Epidermal melanocyte (primary cell): ENCODE data around the gene MLXIP.

Source experiments
- DNase-seq: peaks from one replicate; pipeline ENCODE4 v3.0.0; 2011; ENCODE audit warnings: low spot score; ENCODE audit not compliant: insufficient read length

MLXIP gene

DNA sequence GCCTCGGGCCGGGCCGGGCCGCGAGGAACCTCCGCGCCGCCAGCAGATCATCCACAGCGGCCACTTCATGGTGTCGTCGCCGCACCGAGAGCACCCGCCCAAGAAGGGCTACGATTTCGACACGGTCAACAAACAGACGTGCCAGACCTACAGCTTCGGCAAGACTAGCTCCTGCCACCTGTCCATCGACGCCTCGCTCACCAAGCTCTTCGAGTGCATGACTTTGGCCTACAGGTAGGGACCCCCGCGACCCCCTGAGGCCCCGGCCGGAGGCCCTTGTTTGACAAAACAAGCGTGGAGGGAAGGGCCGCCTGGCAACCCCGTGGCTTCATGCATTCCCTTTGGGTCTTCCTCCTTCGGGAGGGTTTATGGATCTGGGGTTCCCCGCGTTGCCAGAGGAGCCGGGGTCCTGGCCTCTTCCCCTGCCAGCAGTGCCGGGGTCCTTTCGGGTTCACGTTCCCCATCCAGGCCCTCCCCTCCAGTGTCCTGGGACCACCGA is 526 bp downstream of the MLXIP start:
- no peak for DNase-seq

DNA sequence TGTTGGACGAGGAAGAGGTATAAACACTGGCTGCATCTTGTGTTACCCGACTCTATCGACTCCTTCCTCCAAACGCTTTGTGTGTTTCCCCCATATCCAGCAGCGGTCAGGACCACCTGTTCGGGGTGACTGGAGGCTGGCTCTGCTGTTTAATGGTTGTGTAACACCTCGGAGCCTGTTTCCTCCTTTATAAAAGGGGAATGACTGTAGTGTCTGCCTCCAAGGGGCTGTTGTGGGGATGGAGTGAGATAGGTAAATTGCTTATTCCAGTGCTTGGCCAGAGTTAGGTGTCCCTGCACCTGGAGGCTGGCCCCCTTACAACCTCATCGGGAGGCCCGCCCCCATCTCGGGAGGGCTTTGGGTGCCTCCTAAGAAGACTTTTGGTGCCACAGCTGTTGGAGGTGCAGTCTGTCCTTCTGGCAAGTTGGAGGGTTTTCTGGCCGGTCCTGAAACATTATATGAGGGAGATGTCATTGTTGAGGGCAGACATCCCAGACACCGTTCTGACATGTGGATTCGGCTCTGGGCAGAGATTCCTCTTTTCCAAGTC is 1.1 kb downstream of the MLXIP start:
- DNase-seq, result no peak

GRCh38 chr12:122080149-122081082 is 1.9 kb downstream of the MLXIP start:
- DNase-seq, result peak; percentile 89

GRCh38 chr12:122081083-122081696 is 2.6 kb downstream of the MLXIP start:
- no peak for DNase-seq

GRCh38 chr12:122081697-122082221 is 3.2 kb downstream of the MLXIP start:
- no peak for DNase-seq

- DNase-seq, result no peak
Measured at GRCh38 chr12:122082621-122083356, 4.2 kb downstream of the MLXIP start.

DNA sequence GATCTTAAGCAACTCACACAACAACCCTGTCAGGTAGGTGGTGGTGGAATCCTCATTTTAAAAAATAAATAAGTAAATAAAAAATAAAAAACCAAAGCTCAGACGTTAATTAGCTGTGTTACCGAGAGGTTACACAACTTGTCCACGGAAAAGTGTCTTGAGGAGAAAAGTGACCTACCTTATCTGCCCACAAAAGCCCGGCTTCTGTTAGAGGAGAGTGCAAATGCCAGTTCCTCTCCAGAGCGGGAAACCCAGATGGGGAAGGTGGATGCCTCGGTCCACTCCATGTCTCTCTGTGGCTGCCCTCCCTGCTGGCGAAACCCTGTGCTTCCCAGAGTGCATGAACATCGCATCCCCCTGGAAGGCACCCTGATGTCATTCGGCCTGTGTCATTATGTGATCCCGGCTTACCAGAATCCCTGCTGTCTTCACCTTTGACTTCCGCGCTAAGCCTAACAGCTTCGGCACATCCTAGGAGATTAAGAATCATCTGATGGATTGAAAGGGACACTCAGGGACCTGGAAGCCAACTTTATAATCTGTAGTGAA is 6.4 kb downstream of the MLXIP start:
- no peak for DNase-seq

DNA sequence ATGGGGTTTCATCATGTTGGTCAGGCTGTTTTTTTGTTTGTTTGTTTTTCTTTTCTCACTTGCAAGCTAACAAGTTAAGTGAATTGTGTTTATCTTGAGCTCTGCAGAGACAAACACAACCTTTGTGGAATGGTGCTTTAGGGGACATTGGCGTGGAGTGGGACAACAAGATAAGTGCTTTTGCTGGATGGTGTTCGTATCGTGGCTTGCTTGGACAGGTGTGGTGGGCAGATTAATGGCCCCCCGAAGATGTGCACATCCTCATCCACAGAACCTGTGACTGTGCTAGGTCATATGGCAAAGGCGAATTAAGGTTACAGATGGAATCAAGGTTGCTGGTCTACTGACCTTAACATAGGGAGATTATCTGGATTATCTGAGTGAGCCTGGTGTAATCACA is 7.0 kb downstream of the MLXIP start:
- DNase-seq, result no peak

GRCh38 chr12:122086116-122086515 is 7.6 kb downstream of the MLXIP start:
- DNase-seq, result no peak

GRCh38 chr12:122086641-122087285 is 8.2 kb downstream of the MLXIP start:
- no peak for DNase-seq

- DNase-seq, result no peak
Measured at GRCh38 chr12:122087431-122088178, 9.0 kb downstream of the MLXIP start.

GRCh38 chr12:122088179-122088810 is 9.7 kb downstream of the MLXIP start:
- no peak for DNase-seq

DNA sequence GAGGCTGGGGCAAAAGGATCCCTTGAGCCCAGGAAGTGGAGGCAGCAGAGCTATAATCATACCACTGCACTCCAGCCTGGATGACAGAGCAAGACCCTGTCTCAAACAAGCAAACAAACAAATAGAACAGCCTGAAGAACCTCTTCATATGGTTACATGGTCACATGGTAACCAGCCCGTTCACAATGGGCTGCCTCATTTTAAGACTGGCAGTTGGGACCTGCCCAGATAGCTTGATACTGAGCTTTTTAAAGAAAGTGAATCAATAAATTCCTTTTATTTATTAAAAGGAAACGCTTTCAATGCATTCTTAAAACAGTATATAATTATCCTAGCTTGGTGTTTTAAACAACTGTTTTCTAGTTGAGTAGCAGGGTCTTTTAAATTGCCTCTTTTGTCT is 10.5 kb downstream of the MLXIP start:
- DNase-seq, result no peak

DNA sequence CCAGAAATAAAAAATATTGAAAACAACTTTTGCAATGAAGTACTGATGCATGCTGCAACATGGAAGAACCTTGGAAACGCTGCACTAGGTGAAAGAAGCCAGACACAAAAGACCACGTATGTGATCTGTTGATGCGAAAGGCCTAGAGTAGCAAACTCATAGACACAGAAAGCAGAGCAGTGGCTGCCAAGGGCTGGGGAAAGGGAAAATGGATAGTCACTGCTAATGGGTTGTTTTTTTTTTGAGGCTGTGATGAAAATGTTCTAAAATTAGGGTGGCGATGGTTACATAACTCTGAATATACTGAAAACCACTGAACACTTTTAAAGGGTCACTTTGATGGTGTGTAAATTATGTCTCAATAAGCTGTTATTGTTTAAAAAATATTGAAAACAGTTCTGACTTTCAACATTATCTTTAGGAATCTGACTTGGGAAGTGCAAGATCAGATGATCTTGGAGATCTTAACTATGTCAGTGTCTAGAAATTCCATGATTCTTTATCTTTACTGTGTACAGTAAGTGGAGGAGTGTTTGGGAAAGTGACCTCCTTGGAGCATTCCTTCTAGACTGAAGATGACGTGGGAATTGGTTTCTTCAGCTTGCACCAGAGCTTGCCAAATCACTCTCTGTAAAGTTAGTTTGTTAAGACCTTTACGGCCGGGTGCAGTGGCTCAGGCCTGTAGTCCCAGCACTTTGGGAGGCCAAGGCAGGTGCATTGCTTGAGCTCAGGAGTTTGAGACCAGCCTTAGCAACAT is 12.4 kb downstream of the MLXIP start:
- no peak for DNase-seq

GRCh38 chr12:122093098-122093883 is 14.7 kb downstream of the MLXIP start:
- DNase-seq, result no peak

- no peak for DNase-seq
Measured at GRCh38 chr12:122094137-122094734, 15.7 kb downstream of the MLXIP start.
